LHCN-M2 (cell line): ENCODE results near the gene ULBP3. TPM values are rescaled to one million over a fixed set of nuclear protein-coding genes. Genes with fewer than 3 reads are reported as not detected.
"Not testable (repeated sequence)": the region's sequence is repeated elsewhere in the genome, so short reads cannot be mapped to it uniquely, and the experiment has no call there.

ENCODE experiments used
- DNase-seq: peaks from one replicate; pipeline ENCODE4 v3.0.0-alpha.2; 2012; ENCODE audit warnings: low read depth
- total RNA-seq: library from RNA; depleted of rRNA; stranded (reverse); fragments of >200 nt; gene quantifications from 2 replicates; pipeline ENCODE4 v1.2.3, GENCODE V29; 2014; rRNA removed

ULBP3 gene
- total RNA-seq, 1 experiment from 2014 or later = 10.7 TPM

- DNase-seq = not testable (repeated sequence)
Measured at GRCh38 chr6:150017186-150017521, 51.8 kb downstream of the ULBP3 start.

DNA sequence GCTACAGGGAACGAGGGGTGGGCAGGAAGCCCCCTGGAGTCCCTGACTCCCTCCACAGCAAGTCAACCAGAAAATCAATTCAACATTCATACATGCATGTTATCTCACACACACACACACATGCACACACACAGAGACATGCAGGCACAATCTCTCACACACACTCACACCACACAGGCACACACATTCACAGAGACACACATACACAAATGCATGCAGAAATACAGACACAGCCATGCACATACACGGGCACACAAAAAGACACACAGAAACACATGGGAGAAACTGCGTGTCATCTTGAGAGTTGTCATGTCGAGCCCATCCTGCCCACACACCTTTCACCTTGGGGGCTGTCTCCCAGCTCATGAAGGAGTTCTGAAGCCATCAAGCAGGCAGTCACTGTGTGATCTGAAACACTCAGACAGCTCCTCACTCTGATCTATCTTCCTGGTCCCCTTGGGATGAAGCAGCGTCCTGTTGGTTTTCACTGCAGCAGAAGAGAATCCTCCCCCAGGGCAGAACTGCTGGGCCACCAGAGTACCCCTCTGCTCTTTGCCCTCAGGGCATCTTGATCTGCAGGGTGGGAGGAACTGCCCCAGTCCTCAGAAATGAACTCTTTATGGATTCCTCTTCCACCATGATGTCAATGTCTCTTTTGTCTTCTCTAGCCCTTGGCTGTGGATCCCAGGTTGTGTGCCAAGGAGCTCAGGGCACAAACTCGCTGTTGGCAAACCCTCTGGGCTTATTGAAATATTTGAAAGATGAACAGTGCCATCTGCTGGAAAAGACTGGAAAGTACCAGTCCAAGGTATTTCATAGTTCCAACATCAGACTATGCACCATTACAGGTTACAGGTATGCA is 52.4 kb downstream of the ULBP3 start:
- peak; percentile 63 for DNase-seq

- DNase-seq = not testable (repeated sequence)
Measured at GRCh38 chr6:150015281-150016001, 53.5 kb downstream of the ULBP3 start.

DNA sequence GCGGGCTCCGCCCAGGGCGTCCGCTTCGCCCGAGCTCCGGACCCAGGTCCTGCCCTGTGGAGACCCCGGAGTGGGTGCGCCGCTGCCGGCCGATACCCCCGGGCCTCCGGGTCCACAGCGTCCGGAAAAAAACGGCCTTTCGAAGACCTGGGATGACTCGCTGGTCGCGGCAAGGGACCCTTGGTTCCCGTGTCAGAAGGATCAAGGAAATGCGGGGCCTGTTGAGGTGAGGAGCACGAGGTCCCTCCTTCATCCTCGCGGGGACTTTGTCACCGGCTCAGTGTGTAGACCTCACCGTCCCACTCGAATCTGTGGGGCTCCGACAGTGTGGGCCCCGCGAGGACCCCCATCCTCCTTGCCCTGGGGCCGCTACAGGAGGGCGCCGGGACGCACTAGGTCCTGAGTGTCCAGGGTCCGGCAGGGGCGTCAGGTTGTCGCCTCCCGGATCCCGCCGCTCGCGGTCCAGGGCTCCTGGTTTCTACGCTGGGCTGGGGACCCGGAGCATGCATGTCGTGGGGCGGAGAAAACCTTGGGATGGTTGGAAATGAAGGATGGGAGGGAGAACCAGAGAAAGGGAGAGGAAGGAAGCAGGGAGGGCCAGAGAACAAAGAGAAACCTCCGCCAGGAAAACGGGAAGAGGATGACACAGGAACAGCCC is 54.2 kb downstream of the ULBP3 start:
- not testable (repeated sequence) for DNase-seq

- DNase-seq = not testable (repeated sequence)
Measured at GRCh38 chr6:150013785-150014622, 54.9 kb downstream of the ULBP3 start.

DNA sequence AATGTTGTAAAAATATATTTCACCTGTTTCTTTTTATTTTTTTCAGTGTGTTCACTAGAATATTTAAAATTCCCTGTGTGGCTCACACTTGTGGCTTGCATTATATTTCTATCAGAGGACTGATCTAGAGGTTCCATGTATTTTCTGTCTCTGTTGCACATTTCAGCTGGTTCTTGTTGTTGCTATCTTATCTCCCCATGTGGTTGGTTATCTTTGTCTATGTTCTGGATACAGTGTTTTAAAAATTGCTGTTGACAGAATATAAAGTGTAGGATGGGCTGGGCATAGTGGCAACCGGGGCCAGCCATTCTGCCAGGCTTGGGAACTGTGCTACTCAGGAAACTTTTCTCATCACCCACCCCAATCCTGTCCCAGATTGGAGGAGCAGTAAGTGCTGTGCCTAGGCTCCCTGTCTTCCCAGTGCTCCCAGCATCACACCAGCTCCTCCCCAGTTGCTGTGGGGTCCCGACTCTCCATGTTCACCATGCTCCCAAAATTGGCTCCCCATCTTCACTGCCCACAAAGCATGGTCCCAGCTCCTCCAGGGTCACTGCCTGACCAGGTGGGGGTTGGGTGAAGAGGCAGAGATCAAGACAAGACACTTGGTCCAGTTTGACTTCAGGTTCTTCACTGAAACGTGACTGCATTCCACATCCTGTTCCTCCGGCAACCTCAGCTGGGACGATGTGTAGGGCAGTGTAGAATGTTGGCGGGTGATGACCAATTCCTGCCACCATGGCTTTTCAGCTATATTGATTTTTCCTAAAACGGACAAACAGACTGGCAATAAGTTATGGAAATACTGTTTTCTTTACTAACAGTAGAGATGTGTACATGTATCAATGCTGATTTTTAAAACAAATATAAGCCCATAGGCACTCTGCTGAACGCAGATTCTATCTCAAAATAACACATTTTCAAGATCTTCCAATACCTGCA is 55.8 kb downstream of the ULBP3 start:
- not testable (repeated sequence) for DNase-seq

Other genes starting within 250 kb of the ULBP3 start
- 46.6 and 50.9 TPM in 2 replicates for gene LRP11, start 204.8 kb downstream of the ULBP3 start, total RNA-seq
- 1.3 and 2.8 TPM in 2 replicates for gene RAET1E, start 171.0 kb downstream of the ULBP3 start, total RNA-seq
- 1.2 and 1.3 TPM in 2 replicates for gene RAET1G, start 146.0 kb downstream of the ULBP3 start, total RNA-seq
- gene ULBP2, start 127.1 kb downstream of the ULBP3 start, total RNA-seq = 7.6 and 8.1 TPM in 2 replicates
- 0.13 and 0.29 TPM in 2 replicates for gene ULBP1, start 105.2 kb downstream of the ULBP3 start, total RNA-seq
- not detected in 2 replicates for gene RAET1L, start 43.6 kb downstream of the ULBP3 start, total RNA-seq
- gene PPP1R14C, start 73.9 kb upstream of the ULBP3 start, total RNA-seq = not detected in 2 replicates